Mesothelial cell of epicardium (in vitro differentiated cells): Measurements from ENCODE around the gene ANKRD22. TPM values are rescaled to one million over a fixed set of nuclear protein-coding genes. Genes with fewer than 3 reads are reported as not detected.
A peak's percentile ranks its signal among the peaks of the same experiment; 100 is the strongest.

ENCODE experiments used
- DNase-seq, 2 experiments: peaks; one replicate each; pipeline ENCODE4 v3.0.0; 2021; ENCODE audit warnings: low spot score in 2 of 2; ENCODE audit not compliant: unreplicated experiment in 2 of 2
- H3K27ac Mint-ChIP-seq: 2 replicates; pipeline ENCODE4 v1.8.0; 2021; ENCODE audit warnings: mixed read lengths
- H3K27me3 Mint-ChIP-seq: 2 replicates; pipeline ENCODE4 v1.8.0; 2021; ENCODE audit warnings: low read depth, mixed read lengths
- H3K36me3 Mint-ChIP-seq: 2 replicates; pipeline ENCODE4 v1.8.0; 2021; ENCODE audit warnings: mixed read lengths
- H3K4me1 Mint-ChIP-seq: 2 replicates; pipeline ENCODE4 v1.8.0; 2021; ENCODE audit warnings: mixed read lengths
- H3K4me3 Mint-ChIP-seq: 2 replicates; pipeline ENCODE4 v1.8.0; 2021; ENCODE audit warnings: mild to moderate bottlenecking, moderate library complexity, mixed read lengths
- H3K9me3 Mint-ChIP-seq: 2 replicates; pipeline ENCODE4 v1.8.0; 2021; ENCODE audit warnings: mixed read lengths
- CTCF ChIP-seq: fragments of 200-600 bp; sonication (generic); IDR thresholded peaks from one replicate; pipeline ENCODE4 v1.5.0; 2021; ENCODE audit warnings: antibody characterized with exemption; ENCODE audit not compliant: unreplicated experiment
- total RNA-seq: library from RNA; stranded (reverse); gene quantifications from 3 replicates; pipeline ENCODE4 v1.2.1, GENCODE V29; 2021

ANKRD22 gene
- total RNA-seq, 1 donor from 2014 or later = 0.63 TPM

- TF ChIP-seq CTCF = peak; percentile 41
- H3K4me3 Mint-ChIP-seq = no peak overlapping the region
These were observed 59.7 kb downstream of the ANKRD22 start for GRCh38 chr10:88791924-88792323.

DNA sequence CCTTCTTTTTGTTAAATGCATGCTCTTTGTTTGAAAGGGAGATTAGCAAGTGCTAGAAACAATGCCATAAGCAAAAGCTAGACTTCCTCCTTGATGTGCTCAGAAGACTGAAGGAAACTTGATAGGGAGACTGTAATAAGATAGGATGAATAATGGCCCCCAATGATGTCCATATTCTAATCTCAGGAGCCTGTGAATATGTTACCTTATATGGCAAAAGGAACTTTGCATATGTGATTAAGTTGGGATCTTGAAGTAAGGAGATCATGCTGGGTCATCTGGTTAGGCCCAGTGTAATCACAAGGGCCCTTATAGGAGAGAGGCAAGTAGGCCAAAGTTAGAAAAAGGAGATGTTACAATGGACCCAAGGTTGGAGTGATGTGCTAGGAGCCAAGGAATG is 62.7 kb downstream of the ANKRD22 start:
- H3K27me3 Mint-ChIP-seq = no peaks in the 10 kb centered on the region
- H3K9me3 Mint-ChIP-seq = no peaks in the 10 kb centered on the region
- H3K36me3 Mint-ChIP-seq = no peaks in the 10 kb centered on the region
- DNase-seq = no peak
- H3K27ac Mint-ChIP-seq = no peak overlapping the region
- H3K4me1 Mint-ChIP-seq = peaks cover 13% of the 10 kb centered on the region
- no peak for TF ChIP-seq CTCF
- H3K4me3 Mint-ChIP-seq = no peak overlapping the region

More at GRCh38 chr10:88791924-88792323, 59.7 kb downstream of the ANKRD22 start:
- H3K36me3 Mint-ChIP-seq = no peaks in the 10 kb centered on the region
- H3K27ac Mint-ChIP-seq = no peak overlapping the region
- no peaks in the 10 kb centered on the region for H3K27me3 Mint-ChIP-seq
- peaks cover 15% of the 10 kb centered on the region for H3K4me1 Mint-ChIP-seq
- no peak for DNase-seq
- H3K9me3 Mint-ChIP-seq = no peaks in the 10 kb centered on the region

DNA sequence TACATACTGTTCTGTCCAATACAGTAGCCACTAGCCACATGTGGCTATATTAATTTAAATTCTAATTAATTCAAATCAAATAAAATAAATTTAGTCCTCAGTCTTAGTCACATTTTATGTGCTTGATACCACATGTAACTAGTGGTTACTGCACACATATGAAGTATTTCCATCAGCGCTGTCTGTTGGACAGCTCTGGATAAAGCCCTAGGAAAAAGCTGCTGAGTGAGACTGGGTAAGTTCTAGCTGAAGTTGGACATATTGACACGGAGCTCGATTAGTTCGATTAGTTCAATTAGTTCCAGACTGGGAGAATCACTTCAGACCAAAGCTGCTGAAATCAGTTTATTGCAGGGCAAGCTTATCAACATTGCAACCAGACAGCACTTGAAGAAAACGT is 64.2 kb downstream of the ANKRD22 start:
- no peak for TF ChIP-seq CTCF
- Mint-ChIP-seq H3K4me1 (peaks cover 12% of the 10 kb centered on the region), H3K27ac (no peak overlapping the region), H3K27me3 (peaks cover 2% of the 10 kb centered on the region), H3K9me3 (no peaks in the 10 kb centered on the region), H3K4me3 (no peak overlapping the region), H3K36me3 (no peaks in the 10 kb centered on the region)
- DNase-seq = no peak

DNA sequence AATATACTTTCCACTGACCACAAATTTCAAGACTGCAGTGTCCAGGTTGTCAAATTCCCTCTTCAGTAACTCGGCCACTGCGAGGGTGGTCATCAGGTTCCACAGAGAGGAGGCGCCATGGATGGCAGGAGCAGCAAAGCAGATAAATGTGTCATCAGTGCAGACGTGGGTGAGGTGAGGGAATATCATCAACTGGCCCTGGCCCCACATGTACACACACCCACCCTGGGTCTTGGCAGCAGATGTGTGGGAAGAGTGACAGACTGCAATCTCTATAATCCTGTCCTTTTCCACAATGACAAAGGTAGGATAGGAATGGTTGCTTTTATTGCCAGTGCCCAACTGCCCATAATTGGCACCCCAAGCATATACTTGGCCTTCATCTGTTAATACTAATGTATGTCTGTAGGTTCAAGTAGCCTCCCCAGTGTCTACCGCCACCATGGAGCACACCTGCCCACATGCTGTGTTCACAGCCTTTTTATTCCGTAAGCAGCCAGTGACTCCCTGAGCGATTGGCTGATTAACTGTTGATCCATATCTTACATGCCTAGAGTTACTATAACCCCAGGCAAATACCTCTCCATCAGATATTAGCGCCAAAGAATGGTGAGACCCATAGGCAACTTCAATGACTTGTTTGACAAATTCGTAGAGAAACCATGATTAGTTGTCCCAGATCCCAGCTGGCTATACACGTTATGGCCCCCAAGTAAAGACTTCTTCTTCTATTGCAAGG is 65.4 kb downstream of the ANKRD22 start:
- Mint-ChIP-seq H3K4me1 (peaks cover 12% of the 10 kb centered on the region), H3K27me3 (peaks cover 4% of the 10 kb centered on the region), H3K27ac (no peak overlapping the region), H3K36me3 (no peaks in the 10 kb centered on the region), H3K9me3 (no peaks in the 10 kb centered on the region), H3K4me3 (no peak overlapping the region)
- no peak for DNase-seq
- TF ChIP-seq CTCF = no peak

DNA sequence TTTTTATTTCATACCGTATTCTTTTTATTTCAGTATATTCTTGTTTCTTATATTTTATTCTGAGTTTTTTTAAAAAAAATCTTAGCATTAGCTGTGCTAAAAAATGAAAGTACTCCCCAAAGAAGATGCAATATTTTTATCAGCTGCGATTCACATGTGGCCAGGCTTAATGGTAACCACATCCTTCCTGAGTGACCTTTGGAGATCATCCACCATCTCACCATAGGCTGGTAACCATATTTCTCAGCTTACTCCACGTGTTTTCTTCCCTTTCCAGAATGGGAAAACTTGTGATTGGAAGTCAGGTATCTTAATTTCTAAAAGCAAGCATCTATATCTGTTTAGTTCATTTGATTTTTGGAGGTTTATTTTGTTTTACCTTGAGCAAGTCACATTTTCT is 67.9 kb downstream of the ANKRD22 start:
- H3K4me3 Mint-ChIP-seq = no peak overlapping the region
- H3K4me1 Mint-ChIP-seq = peaks cover 4% of the 10 kb centered on the region

More for the DNA sequence above, 67.9 kb downstream of the ANKRD22 start:
- Mint-ChIP-seq H3K36me3 (no peaks in the 10 kb centered on the region), H3K9me3 (no peaks in the 10 kb centered on the region), H3K27me3 (peaks cover 7% of the 10 kb centered on the region), H3K27ac (no peak overlapping the region)
- no peak for DNase-seq
- TF ChIP-seq CTCF = no peak
